Testis (tissue), 3 donors: ENCODE results near the gene TRPM2. TPM values are rescaled to one million over a fixed set of nuclear protein-coding genes. Genes with fewer than 3 reads are reported as not detected.
"Not testable (repeated sequence)": the region's sequence is repeated elsewhere in the genome, so short reads cannot be mapped to it uniquely, and the experiment has no call there.

ENCODE experiments used
- DNase-seq: peaks from one replicate; pipeline ENCODE4 v3.0.0-alpha.2; 2019
- H3K27ac ChIP-seq, 2 donors: fragments of 200-600 bp; sonication (generic); one replicate each; pipeline ENCODE4 v1.5.1; 2019
- H3K27me3 ChIP-seq: fragments of 200-600 bp; sonication (generic); one replicate; pipeline ENCODE4 v1.5.1; 2019
- H3K36me3 ChIP-seq: fragments of 200-600 bp; sonication (generic); one replicate; pipeline ENCODE4 v1.5.1; 2017; ENCODE audit warnings: low read depth; ENCODE audit errors: missing control alignments
- H3K4me1 ChIP-seq: fragments of 200-600 bp; sonication (generic); one replicate; pipeline ENCODE4 v1.5.1; 2019
- H3K4me3 ChIP-seq, 2 donors: fragments of 200-600 bp; sonication (generic); one replicate each; pipeline ENCODE4 v1.5.1; 2017 to 2019
- H3K9me3 ChIP-seq: fragments of 200-600 bp; sonication (generic); one replicate; pipeline ENCODE4 v1.5.1; 2017
- POLR2A ChIP-seq: fragments of 450-650 bp; IDR thresholded peaks from one replicate; pipeline ENCODE4 v1.6.1; 2017; ENCODE audit warnings: antibody characterized with exemption, mild to moderate bottlenecking, moderate library complexity
- WGBS, 2 donors: methylation state at CpG; one replicate each; pipeline ENCODE4 v1.1.5; 2018; 5-methylcytosine and 5-hydroxymethylcytosine counted together
- intact Hi-C: fragments of 100-400 bp; cut with DNase I; formaldehyde crosslinking; loops from one replicate; pipeline ENCODE4 v1.15.1; 2023; ENCODE audit warnings: low total_unique reads
- polyA plus RNA-seq: library from polyadenylated mRNA; stranded (reverse); fragments of 350-450 nt; fragmentation: Illumina TruSeq; extraction: RNeasy Lipid Tissue Mini Kit (QIAGEN cat#74804); gene quantifications from one replicate; pipeline ENCODE4 v1.2.3, GENCODE V29; 2014; ENCODE audit warnings: low read depth, low replicate concordance; ENCODE audit not compliant: insufficient read depth
- total RNA-seq, 2 donors: library from RNA; depleted of rRNA; stranded (reverse); fragments of >200 nt; gene quantifications; one replicate each; pipeline ENCODE4 v1.2.3, GENCODE V29; 2016
- TF ChIP-seq, protein P1 (sequence below), 3 experiments: fragments of 450-650 bp in 2 of 3; fragments of 200-600 bp in 1 of 3; sonication (generic) in 1 of 3; IDR thresholded peaks; one replicate each; pipeline ENCODE4 v1.5.1; 2016 to 2019; ENCODE audit warnings: antibody characterized with exemption in 3 of 3, mild to moderate bottlenecking in 2 of 3, moderate library complexity in 1 of 3

Gene TRPM2
- total and polyA plus RNA-seq, 3 donors from 2014 or later = 3.0 to 4.9 (median 3.9) TPM

DNA sequence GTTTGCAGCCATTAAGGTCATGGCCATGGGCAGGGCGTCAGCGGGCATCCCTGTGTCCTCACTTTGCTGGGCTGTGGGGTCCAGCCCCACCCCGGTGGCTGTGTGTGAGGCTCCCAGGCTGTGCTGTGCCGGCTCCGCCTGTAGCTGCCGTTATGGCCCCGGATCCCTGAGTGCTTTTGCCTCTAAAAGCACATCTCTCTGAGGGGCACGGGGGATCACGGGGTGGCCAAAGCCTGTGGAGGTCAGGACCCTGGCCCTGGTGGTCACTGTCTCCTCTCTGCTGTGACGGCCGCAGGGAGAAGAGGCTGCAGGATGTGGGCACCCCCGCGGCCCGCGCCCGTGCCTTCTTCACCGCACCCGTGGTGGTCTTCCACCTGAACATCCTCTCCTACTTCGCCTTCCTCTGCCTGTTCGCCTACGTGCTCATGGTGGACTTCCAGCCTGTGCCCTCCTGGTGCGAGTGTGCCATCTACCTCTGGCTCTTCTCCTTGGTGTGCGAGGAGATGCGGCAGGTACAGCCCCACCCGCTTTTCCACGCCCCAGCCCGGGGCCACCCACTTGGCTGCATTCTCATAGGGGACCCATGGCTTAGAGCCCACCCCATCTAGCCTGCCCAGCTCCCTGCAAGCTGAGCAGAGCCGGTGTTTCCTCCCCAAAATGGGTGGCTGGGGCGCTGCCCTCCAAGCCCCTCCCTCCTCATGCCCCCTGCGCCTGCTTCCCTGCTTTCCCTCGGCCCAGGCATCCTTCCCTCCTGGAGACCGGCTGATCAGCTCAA, 48.2 kb downstream of the TRPM2 start:
- no peaks in the 10 kb centered on the region for H3K36me3 ChIP-seq
- H3K27ac ChIP-seq = no peak overlapping the region
- no peaks in the 10 kb centered on the region for H3K4me1 ChIP-seq
- H3K9me3 ChIP-seq = no peaks in the 10 kb centered on the region
- 86 to 94% methylated on average over 17 to 32 of the region's 32 CpGs for WGBS, 2 donors
- intact Hi-C loops = no loop called here
- no peak for DNase-seq
- no peaks in the 10 kb centered on the region for H3K27me3 ChIP-seq
- H3K4me3 ChIP-seq = no peak overlapping the region
- TF ChIP-seq, protein P1, sequence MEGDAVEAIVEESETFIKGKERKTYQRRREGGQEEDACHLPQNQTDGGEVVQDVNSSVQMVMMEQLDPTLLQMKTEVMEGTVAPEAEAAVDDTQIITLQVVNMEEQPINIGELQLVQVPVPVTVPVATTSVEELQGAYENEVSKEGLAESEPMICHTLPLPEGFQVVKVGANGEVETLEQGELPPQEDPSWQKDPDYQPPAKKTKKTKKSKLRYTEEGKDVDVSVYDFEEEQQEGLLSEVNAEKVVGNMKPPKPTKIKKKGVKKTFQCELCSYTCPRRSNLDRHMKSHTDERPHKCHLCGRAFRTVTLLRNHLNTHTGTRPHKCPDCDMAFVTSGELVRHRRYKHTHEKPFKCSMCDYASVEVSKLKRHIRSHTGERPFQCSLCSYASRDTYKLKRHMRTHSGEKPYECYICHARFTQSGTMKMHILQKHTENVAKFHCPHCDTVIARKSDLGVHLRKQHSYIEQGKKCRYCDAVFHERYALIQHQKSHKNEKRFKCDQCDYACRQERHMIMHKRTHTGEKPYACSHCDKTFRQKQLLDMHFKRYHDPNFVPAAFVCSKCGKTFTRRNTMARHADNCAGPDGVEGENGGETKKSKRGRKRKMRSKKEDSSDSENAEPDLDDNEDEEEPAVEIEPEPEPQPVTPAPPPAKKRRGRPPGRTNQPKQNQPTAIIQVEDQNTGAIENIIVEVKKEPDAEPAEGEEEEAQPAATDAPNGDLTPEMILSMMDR (IDR thresholded peaks at IDR 0.05) = no peak

DNA sequence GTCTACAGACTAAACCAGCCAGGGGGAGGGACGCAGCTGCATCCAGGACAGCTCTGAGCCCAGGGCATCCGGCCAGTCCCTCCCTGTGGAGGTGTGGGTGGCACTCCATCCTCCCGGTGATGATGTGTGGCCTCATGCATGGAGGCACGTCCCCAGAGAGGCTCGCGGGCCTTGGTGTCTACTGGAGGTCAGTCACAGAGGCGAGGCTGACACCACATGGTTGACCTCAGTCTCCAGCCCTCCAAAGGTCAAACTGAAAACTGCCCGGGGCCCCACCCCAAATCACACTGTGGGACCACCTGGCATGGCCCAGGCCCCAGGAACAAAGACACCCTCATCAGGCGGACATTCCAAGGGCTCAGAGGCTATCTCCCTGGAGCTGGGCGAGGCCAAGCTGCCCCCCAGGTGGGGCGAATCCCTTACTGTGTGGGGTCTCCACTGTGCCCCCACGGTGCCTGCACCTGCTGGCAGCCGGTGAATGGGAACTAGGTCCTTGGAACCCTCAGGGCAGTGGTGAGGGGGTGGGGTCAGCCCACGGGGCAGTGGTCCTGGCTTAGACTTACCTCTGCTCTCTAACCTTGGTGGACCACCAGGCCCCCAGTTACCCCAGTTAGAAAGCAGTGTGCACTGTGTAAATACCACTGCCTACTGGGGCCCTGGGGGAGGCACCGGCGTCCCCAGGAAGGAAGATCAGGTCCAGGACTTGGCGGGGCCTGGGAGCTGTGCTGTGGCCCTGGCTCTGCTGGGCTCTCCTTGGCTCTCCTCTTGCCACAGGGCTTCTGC, 49.1 kb downstream of the TRPM2 start:
- Histone ChIP-seq H3K27ac (no peak overlapping the region), H3K4me3 (no peak overlapping the region), H3K4me1 (no peaks in the 10 kb centered on the region), H3K9me3 (no peaks in the 10 kb centered on the region), H3K27me3 (no peaks in the 10 kb centered on the region), H3K36me3 (no peaks in the 10 kb centered on the region)
- peak; percentile 11 for DNase-seq
- no peak for TF ChIP-seq POLR2A
- TF ChIP-seq, protein P1 (IDR thresholded peaks at IDR 0.05) = no peak
- WGBS, 2 donors = 85% methylated on average over 16 of the region's 17 CpGs; no CpG with 5 or more reads in 1 of the 2 donors
- intact Hi-C loops = no loop called here

DNA sequence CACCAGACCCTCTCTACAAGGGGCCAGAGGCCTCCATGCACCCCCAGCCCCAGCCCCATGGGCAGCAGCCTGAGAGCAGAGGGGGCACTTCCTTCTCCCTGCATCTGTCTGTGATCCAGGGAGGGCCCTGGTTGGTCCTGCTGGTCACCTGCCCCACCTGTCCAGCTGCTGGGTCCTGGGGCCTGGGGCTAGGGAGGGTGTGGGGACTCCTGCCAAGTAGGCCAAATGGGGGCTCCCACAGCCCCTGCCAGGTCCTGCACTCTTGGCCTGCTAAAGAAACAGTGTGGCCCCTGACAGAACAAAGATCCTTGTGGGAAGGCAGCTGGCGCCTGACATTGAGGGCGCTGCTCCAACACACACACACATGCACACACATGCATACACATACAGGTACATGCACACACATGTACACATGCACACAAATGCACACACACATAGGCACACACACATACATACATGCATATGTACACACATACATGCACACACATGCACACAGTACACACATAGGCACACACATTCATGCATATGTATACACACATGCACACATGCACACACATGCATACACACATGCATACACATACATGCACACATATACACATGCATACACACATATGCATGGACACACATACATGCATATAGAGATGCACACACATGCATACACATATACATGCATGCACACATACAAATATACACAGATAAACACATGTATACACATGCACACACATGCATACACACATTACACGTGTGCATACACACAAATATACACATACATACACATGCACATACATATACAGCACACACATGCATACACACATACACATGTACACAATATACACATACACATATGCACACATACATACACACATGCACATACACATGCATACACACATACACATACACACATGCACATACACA, 49.9 kb downstream of the TRPM2 start:
- TF ChIP-seq, protein P1 (IDR thresholded peaks at IDR 0.05) = no peak
- no peak for TF ChIP-seq POLR2A
- Histone ChIP-seq H3K9me3 (no peaks in the 10 kb centered on the region), H3K36me3 (no peaks in the 10 kb centered on the region), H3K27ac (no peak overlapping the region), H3K4me3 (no peak overlapping the region), H3K4me1 (no peaks in the 10 kb centered on the region), H3K27me3 (no peaks in the 10 kb centered on the region)
- intact Hi-C loops = no loop called here
- 77 to 91% methylated on average over 1 to 3 of the region's 3 CpGs for WGBS, 2 donors
- DNase-seq = no peak

DNA sequence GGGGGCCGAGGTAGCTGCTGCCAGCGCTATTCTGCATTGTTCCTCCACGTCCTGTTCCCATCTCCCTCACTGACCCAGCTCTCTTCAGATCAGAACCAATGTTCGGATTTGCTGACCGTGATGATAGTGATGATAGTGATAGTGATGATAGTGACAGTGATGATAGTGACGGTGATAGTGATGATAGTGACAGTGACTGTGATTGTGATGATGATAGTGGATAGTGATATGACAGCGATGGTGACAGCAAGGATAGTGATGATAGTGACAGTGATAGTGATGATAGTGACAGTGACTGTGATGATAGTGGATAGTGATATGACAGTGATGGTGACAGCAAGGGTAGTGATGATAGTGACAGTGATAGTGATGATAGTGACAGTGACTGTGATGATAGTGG, 51.1 kb downstream of the TRPM2 start:
- intact Hi-C loops, H3K4me1 ChIP-seq, H3K27ac ChIP-seq, H3K36me3 ChIP-seq, H3K4me3 ChIP-seq, H3K27me3 ChIP-seq, H3K9me3 ChIP-seq, DNase-seq: not testable (repeated sequence)
- 90 to 92% methylated on average over 7 of the region's 7 CpGs for WGBS, 2 donors
